PC-9 (cell line): ENCODE results near the gene ASPA.

ENCODE experiments used
- CTCF ChIP-seq: fragments of 200-600 bp; sonication (generic); conservative IDR thresholded peaks from 2 replicates; pipeline ENCODE4 v1.6.1; 2017; ENCODE audit warnings: mixed run types, antibody characterized with exemption, mild to moderate bottlenecking, moderate library complexity
- EZH2 ChIP-seq: fragments of 200-600 bp; sonication (generic); IDR thresholded peaks from 2 replicates; pipeline ENCODE4 v1.8.0; 2017; ENCODE audit warnings: antibody characterized with exemption, low read depth

GRCh38 chr17:3528403-3528851 is 52.6 kb downstream of the ASPA start:
- TF ChIP-seq CTCF (no peak), EZH2 (no peak)
